GM12875 (cell line): ENCODE results near the gene ITGA2B.

Experiments used
- H3K4me3 ChIP-seq: one replicate; pipeline ENCODE4 v1.5.1; 2011; ENCODE audit warnings: low read depth, low read length, control low read depth
- TF ChIP-seq, protein P1 (sequence below): IDR thresholded peaks from 2 replicates; pipeline ENCODE4 v1.5.1; 2011; ENCODE audit warnings: low read depth, mild to moderate bottlenecking, control low read depth, inconsistent platforms, low read length, moderate library complexity, borderline replicate concordance; ENCODE audit not compliant: insufficient read depth

Gene ITGA2B

DNA sequence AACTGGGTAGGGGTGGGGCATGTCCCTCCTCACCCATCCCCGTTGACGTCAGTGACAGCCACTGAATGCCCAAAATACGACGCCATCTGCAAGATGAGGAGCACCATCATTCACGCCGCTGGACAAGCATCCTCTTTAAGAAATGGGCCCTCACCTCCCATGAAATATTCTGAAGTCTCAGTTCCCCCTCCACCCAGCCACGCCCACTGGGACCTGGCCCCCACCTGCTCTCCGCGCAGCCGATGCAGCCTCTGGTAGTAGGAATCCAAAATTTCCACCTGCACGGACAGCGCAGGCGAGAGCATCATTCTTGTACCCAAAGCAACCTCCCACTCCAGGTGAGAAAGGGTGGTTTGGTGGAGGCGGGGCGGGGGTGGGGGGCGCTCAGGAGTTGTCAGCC is 5.6 kb downstream of the ITGA2B start:
- no peak overlapping the region for H3K4me3 ChIP-seq
- TF ChIP-seq, protein P1, sequence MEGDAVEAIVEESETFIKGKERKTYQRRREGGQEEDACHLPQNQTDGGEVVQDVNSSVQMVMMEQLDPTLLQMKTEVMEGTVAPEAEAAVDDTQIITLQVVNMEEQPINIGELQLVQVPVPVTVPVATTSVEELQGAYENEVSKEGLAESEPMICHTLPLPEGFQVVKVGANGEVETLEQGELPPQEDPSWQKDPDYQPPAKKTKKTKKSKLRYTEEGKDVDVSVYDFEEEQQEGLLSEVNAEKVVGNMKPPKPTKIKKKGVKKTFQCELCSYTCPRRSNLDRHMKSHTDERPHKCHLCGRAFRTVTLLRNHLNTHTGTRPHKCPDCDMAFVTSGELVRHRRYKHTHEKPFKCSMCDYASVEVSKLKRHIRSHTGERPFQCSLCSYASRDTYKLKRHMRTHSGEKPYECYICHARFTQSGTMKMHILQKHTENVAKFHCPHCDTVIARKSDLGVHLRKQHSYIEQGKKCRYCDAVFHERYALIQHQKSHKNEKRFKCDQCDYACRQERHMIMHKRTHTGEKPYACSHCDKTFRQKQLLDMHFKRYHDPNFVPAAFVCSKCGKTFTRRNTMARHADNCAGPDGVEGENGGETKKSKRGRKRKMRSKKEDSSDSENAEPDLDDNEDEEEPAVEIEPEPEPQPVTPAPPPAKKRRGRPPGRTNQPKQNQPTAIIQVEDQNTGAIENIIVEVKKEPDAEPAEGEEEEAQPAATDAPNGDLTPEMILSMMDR: no peak

DNA sequence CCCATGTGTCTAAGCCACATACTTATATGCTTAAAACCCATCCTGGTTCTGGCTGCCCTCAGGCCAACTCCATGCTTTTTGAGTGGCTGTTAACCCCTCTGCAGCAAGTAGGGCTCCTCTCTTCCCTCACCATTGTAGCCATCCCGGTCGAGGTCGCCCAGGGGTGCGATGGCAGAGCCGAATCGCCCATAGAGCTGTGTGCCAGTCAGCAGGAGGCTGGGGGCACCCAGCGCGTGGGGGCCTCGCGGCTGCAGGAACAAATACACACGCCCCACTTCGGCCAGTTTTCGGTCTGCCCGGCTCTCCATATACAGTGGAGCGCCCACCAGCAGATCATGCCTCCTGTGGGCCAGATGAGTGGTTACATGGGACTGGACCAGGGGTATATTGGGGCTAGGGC is 6.1 kb downstream of the ITGA2B start:
- TF ChIP-seq, protein P1: no peak

DNA sequence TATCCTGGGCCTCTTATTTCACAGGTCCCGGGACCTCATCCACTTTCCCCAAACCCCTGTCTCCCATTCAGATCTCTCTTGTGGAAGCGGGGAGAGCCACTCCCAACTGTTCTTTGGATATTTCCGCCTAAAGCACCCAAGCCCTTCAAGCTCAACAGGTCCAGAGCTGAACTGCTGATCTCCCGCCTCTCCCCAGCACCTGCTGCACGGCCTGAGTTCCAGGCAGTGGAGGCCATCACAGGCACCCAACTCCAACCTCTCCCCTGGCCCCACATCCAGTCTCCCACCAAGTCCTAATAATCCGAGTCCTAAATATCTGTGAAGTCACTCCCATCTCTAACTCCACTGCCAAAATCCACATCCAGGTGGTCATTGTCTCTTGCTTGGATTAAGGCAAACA is 6.5 kb downstream of the ITGA2B start:
- TF ChIP-seq, protein P1: no peak
- no peak overlapping the region for H3K4me3 ChIP-seq

More for the DNA sequence above, 6.1 kb downstream of the ITGA2B start:
- no peak overlapping the region for H3K4me3 ChIP-seq

DNA sequence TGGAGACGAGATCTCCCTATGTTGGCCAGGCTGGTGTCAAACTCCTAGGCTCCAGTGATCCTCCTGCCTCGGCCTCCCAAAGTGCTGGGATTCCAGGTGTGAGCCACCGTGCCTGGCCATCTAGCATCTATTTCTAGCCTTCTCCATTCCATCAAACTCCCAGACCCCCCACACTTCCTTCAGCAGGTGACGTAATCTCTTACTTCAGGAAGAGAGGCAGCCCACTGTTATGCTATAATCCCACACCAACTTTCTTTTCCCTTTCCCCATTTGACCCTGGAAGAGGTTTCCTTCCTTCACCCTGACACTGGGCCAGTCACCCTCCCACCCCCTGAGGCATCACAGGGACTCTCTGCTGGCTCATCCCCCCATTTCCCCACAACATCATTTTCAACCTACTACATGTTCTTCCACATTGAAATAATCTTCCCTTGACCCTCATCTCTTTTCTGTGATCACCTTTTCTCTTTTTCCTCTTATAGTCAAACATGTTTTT is 7.6 kb downstream of the ITGA2B start:
- TF ChIP-seq, protein P1: no peak
- H3K4me3 ChIP-seq: no peak overlapping the region

DNA sequence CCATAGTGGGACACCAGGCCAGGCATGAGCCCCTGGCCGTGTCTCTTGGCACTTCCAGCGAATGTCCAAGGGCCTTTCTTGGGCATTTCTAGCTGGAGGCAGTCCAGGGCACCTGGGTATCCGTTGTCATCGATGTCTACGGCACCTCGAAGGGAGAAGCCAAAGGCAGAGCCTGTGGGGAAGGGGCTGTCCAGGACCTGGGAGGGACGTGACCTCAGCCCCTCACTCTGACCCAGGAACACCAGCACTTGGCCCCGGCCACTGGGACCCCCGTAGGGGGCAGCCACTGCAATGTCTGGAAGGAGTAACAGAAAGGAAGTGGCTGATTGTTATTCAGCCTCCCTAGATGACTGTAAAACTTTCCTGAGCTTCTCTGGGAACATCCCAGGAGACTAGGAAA is 8.7 kb downstream of the ITGA2B start:
- no peak overlapping the region for H3K4me3 ChIP-seq
- TF ChIP-seq, protein P1: no peak

DNA sequence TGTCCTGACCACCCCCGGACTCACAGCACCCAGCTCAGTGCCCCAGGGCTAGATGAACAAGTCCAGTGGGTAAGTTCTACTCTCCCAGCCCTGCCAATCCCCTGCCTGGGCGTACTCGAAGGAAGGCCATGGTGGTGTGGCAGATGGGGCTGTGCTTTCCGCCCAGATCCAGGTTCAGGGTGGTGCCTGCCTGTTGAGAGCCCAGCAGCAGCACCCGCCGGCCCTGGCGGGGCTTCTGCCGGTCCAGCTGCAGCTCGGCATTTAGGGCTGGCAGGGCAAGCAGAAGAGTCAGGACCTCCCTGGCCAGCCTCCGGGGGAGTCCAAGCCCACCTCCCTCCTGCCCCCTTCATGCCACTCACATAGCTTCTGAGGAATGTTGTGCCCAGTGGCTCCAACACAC is 9.6 kb downstream of the ITGA2B start:
- TF ChIP-seq, protein P1: no peak
- H3K4me3 ChIP-seq: no peak overlapping the region

DNA sequence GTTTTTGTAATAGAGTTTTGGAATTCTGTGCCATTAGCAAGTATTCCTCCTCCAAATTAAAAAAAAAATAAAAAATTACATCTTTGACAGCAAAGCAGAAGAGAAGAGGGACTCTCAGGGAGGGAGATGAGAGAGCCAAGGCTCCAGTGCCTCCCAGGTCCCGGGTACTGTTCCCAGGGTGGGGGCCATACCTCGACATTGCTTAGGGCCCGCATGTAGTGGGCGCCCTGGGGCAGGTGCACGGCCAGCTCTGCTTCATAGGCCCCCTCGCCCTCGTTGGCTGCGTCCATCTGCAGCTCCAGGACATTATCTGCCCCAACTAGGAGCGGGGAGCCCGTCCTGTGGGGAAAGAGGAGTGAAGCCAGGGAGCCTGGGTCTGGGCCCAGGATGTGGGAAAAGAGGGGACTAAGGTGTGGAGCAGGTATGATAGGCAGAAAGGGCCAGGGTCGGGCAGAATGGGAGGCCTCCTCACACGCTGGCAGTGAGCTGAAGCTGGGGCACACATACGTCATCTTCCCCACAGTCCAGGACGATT is 11.2 kb downstream of the ITGA2B start:
- H3K4me3 ChIP-seq: no peak overlapping the region
- TF ChIP-seq, protein P1: no peak
